Epithelial cell of proximal tubule (primary cell): ENCODE results near the gene MCC. TPM values are rescaled to one million over a fixed set of nuclear protein-coding genes. Genes with fewer than 3 reads are reported as not detected.

Experiments
- DNase-seq: peaks from one replicate; pipeline ENCODE4 v3.0.0-alpha.2; 2011; ENCODE audit warnings: low read depth
- H3K4me3 ChIP-seq: 2 replicates; pipeline ENCODE4 v1.5.1; 2011; ENCODE audit warnings: low read depth, mild to moderate bottlenecking, low read length
- total RNA-seq: library from RNA; depleted of rRNA; stranded (reverse); fragments of >200 nt; gene quantifications from 2 replicates; pipeline ENCODE4 v1.2.3, GENCODE V29; 2015
- TF ChIP-seq, protein P1 (sequence below): conservative IDR thresholded peaks from 2 replicates; pipeline ENCODE4 v1.5.1; 2012; ENCODE audit warnings: low read depth, mild to moderate bottlenecking, low read length

MCC gene
- total RNA-seq, 1 donor from 2014 or later, result 6.3 TPM

DNA sequence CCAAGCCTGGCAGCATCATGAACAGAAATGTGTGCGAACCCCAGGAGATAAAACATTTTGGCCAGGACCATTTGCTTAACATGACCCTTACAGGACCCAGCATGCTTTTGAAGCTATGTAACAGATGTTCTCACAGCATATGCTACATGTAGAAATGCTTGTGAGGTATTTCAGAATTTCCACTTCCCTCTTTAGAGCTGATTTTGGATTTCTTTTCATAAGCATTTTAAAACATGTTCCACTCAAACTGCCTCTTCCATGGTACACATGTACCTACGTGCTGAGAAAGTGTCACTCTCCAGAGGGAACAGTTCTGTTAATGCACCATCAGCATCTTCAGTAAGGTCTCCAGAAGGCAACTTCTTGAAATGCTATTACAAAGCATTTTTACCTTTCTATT, 37.8 kb downstream of the MCC start:
- TF ChIP-seq, protein P1, sequence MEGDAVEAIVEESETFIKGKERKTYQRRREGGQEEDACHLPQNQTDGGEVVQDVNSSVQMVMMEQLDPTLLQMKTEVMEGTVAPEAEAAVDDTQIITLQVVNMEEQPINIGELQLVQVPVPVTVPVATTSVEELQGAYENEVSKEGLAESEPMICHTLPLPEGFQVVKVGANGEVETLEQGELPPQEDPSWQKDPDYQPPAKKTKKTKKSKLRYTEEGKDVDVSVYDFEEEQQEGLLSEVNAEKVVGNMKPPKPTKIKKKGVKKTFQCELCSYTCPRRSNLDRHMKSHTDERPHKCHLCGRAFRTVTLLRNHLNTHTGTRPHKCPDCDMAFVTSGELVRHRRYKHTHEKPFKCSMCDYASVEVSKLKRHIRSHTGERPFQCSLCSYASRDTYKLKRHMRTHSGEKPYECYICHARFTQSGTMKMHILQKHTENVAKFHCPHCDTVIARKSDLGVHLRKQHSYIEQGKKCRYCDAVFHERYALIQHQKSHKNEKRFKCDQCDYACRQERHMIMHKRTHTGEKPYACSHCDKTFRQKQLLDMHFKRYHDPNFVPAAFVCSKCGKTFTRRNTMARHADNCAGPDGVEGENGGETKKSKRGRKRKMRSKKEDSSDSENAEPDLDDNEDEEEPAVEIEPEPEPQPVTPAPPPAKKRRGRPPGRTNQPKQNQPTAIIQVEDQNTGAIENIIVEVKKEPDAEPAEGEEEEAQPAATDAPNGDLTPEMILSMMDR, result no peak
- H3K4me3 ChIP-seq, result no peak overlapping the region
- no peak for DNase-seq

DNA sequence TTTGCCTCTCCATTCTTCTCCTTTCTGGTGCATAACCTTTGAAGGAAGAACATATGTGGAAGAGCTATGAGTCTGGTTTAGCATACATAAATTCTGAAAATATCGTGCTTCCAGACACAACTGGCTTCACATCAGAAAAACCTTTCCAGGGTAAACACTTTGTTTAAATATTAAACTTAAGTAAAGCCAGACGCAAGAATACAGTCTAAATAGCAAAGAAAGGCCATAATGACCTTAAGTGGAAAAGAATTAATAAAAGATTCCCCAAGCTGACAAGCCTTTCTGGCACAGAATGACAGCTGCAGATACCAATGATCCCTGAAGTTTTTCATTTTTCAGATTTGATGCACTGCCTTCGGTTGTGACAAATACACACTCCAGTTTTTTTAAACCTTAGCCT, 40.0 kb downstream of the MCC start:
- H3K4me3 ChIP-seq, result no peak overlapping the region
- TF ChIP-seq, protein P1, result no peak
- DNase-seq, result no peak

DNA sequence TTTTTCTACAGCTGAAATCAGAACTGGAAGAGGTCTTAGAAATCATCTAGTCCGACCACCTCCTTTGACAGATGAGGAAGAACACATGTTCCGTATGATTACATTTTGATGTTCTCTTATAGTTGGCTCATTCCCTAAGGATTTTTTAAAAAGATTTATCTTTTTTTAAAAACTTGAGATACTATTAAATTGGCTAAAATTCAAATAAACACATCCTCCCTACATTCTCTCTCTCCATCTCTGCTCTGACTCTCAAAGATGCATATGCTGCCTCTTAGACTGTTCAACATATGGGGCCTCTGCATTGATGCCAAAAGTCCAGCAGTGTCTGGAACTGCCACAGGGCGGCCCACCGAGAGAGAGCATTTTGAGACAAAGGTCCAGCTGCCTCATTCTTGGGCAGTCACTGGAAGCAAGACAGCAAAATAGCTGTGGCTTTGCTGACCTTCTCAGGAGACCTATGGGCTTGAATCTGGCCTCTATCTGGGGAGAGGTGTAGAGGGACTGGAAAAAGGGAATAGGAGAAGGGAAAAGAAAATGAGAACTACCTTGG, 40.7 kb downstream of the MCC start:
- TF ChIP-seq, protein P1, result no peak
- H3K4me3 ChIP-seq, result no peak overlapping the region
- no peak for DNase-seq

DNA sequence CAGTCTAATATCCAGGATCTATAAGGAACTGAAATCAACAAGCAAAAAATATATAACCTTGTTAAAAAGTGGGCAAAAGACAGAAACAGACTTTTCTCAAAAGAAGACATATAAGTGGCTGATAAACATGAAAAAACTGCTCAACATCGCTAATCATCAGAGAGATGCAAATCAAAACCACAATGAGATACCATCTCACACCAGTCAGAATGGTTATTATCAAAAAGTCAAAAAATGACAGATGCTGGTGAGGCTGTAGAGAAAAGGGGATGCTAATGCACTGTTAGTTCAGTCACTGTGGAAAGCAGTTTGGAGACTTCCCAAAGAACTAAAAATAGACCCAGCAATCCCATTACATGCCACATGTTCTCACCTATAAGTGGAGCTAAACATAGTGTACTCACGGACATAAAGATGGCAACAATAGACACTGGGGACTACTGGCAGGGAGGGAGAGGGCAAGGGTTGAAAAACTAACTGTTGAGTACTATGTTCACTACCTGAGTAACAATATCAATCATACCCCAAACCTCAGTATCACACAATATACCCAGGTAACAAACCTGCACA, 41.8 kb downstream of the MCC start:
- TF ChIP-seq, protein P1, result no peak
- no peak overlapping the region for H3K4me3 ChIP-seq
- no peak for DNase-seq

DNA sequence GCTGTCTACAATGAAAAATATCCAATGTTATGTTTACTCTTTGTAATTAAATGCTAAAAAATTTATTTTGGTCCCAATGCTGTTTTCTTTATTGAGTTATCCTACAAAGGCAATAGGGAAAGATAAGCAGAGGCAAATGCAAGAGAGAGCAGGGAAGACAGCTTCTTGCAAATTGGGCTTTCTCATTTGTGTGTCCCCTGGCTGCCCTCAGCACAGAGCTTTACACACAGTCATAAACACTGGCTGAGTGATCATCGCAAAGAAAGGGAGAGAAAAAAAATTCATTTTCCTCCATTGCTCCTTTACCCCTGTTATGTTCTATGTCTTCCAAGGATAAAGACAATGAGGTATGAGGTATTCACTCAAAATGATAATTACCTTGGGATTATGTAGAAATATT, 51.1 kb downstream of the MCC start:
- H3K4me3 ChIP-seq, result no peak overlapping the region
- TF ChIP-seq, protein P1, result no peak
- DNase-seq, result no peak

DNA sequence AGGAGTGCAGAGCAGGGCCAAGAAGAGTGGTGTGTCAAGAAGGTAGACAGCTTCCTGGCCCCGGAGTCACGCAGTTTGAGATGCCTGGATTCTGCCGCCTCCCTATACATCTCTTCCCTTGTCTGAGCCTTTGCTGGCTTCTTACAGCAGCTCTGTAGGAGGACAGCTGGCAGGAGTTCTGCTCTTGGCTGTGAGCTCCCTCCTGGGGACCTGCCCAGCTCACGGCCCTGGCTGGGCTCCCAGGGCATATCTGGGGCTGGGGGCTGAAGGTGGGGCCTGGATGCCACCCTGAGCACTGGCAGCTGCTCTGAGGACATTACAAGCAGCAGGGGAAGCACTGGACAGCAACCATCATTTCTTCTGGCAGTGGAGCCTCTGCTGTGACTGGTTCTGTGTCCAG, 52.7 kb downstream of the MCC start:
- TF ChIP-seq, protein P1, result no peak
- no peak for DNase-seq
- no peak overlapping the region for H3K4me3 ChIP-seq

DNA sequence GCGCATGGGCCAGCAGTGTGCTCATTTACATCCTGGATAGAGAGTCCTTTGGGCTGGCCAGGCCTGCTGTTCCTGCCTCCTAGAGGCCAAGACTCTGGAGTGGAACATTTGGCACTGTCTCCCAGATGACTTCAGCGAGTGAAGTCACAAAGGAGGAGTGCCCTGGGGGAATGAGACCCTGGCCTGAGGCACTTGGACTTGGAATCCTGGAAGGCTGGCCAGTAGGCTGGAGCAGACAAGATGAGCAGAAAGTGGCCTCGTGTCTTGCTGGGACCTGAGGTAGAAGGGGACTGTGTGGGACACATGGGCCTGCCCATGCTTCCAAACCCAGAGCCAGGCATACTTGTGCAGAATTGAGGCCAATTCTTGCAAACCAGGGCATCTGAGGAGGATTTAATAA, 53.4 kb downstream of the MCC start, which contains the start of gene TSSK1B:
TSSK1B (minus strand) TSS at position 101 of the 400 bp plus-strand sequence. CDS start 150 bp downstream, outside the sequence.
- no peak within 1 kb of the TSS for H3K4me3 ChIP-seq
- no peak for DNase-seq
- TF ChIP-seq, protein P1, result no peak
